ENCODE data around the gene PDE4D. TPM values are rescaled to one million over a fixed set of nuclear protein-coding genes. Genes with fewer than 3 reads are reported as not detected.

PDE4D gene
- total and polyA plus RNA-seq, 3 donors from 2014 or later = 7.8 to 13.9 (median 8.7) TPM

- WGBS, 2 donors = 27 to 35% methylated on average over 3 of the region's 3 CpGs
- DNase-seq = no peak
Measured at GRCh38 chr5:59089767-59090166, 803.8 kb downstream of the PDE4D start.

DNA sequence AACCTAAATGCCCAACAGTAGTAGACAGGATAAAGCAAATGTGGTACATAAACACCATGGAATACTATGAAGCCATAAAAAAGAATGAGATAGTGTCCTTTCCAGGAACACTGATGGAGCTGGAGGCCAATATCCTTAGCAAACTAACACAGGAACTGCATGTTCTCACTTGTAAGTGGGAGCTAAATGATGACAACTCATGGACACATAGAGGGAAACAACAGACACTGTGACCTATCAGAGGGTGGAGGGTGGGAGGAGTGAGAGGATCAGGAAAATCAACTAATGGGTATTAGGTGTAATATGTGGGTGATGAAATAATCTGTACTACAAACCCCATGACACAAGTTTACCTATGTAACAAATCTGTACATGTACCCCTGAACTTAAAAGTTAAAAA is 805.0 kb downstream of the PDE4D start:
- Histone ChIP-seq H3K9me3 (no peaks in the 10 kb centered on the region), H3K4me3 (no peak overlapping the region), H3K36me3 (ENCODE audit: low read depth, missing control alignments) (no peaks in the 10 kb centered on the region), H3K4me1 (no peaks in the 10 kb centered on the region), H3K27ac (no peak overlapping the region), H3K27me3 (no peaks in the 10 kb centered on the region)
- TF ChIP-seq POLR2A (IDR thresholded peaks at IDR 0.05) = no peak
- TF ChIP-seq, protein P1, sequence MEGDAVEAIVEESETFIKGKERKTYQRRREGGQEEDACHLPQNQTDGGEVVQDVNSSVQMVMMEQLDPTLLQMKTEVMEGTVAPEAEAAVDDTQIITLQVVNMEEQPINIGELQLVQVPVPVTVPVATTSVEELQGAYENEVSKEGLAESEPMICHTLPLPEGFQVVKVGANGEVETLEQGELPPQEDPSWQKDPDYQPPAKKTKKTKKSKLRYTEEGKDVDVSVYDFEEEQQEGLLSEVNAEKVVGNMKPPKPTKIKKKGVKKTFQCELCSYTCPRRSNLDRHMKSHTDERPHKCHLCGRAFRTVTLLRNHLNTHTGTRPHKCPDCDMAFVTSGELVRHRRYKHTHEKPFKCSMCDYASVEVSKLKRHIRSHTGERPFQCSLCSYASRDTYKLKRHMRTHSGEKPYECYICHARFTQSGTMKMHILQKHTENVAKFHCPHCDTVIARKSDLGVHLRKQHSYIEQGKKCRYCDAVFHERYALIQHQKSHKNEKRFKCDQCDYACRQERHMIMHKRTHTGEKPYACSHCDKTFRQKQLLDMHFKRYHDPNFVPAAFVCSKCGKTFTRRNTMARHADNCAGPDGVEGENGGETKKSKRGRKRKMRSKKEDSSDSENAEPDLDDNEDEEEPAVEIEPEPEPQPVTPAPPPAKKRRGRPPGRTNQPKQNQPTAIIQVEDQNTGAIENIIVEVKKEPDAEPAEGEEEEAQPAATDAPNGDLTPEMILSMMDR (IDR thresholded peaks at IDR 0.05) = no peak
- DNase-seq = no peak
- intact Hi-C loops (cut with DNase I; ENCODE audit: low total_unique reads) = no loop called here

More at GRCh38 chr5:59089767-59090166, 803.8 kb downstream of the PDE4D start:
- H3K27me3 ChIP-seq = no peaks in the 10 kb centered on the region
- TF ChIP-seq POLR2A (IDR thresholded peaks at IDR 0.05) = no peak
- TF ChIP-seq, protein P1 (IDR thresholded peaks at IDR 0.05) = no peak
- H3K27ac ChIP-seq = no peak overlapping the region
- intact Hi-C loops (cut with DNase I; ENCODE audit: low total_unique reads) = no loop called here
- H3K4me3 ChIP-seq = no peak overlapping the region
- H3K4me1 ChIP-seq = no peaks in the 10 kb centered on the region
- no peaks in the 10 kb centered on the region for H3K9me3 ChIP-seq
- H3K36me3 ChIP-seq (ENCODE audit: low read depth, missing control alignments) = no peaks in the 10 kb centered on the region

- WGBS, 2 donors = 88% methylated on average over 1 of the region's 1 CpG
- Histone ChIP-seq H3K9me3 (no peaks in the 10 kb centered on the region), H3K36me3 (ENCODE audit: low read depth, missing control alignments) (no peaks in the 10 kb centered on the region), H3K27me3 (no peaks in the 10 kb centered on the region), H3K4me1 (no peaks in the 10 kb centered on the region), H3K27ac (no peak overlapping the region), H3K4me3 (no peak overlapping the region)
- intact Hi-C loops (cut with DNase I; ENCODE audit: low total_unique reads) = no loop called here
- no peak for DNase-seq
- no peak for TF ChIP-seq POLR2A (IDR thresholded peaks at IDR 0.05)
- TF ChIP-seq, protein P1 (IDR thresholded peaks at IDR 0.05) = no peak
Measured at GRCh38 chr5:59086024-59086423, 807.5 kb downstream of the PDE4D start.

- no peaks in the 10 kb centered on the region for H3K36me3 ChIP-seq (ENCODE audit: low read depth, missing control alignments)
- intact Hi-C loops (cut with DNase I; ENCODE audit: low total_unique reads) = no loop called here
- no peak overlapping the region for H3K4me3 ChIP-seq
- 95 to 100% methylated on average over 1 of the region's 1 CpG for WGBS, 2 donors
- no peak overlapping the region for H3K27ac ChIP-seq
- H3K9me3 ChIP-seq = no peaks in the 10 kb centered on the region
- no peaks in the 10 kb centered on the region for H3K27me3 ChIP-seq
- no peaks in the 10 kb centered on the region for H3K4me1 ChIP-seq
- TF ChIP-seq, protein P1 (IDR thresholded peaks at IDR 0.05) = no peak
- TF ChIP-seq POLR2A (IDR thresholded peaks at IDR 0.05) = no peak
- DNase-seq = no peak
Measured at GRCh38 chr5:59081693-59082092, 811.8 kb downstream of the PDE4D start.
